ENCODE measurements around the gene PCDHA7.
"Not testable (repeated sequence)": the region's sequence is repeated elsewhere in the genome, so short reads cannot be mapped to it uniquely, and the experiment has no call there.

The PCDHA7 gene

GRCh38 chr5:140857177-140857986 is 23.3 kb downstream of the PCDHA7 start:
- no peak for DNase-seq (ENCODE audit: low read depth)

GRCh38 chr5:140857987-140858240 is 23.8 kb downstream of the PCDHA7 start:
- no peak for DNase-seq (ENCODE audit: low read depth)

DNA sequence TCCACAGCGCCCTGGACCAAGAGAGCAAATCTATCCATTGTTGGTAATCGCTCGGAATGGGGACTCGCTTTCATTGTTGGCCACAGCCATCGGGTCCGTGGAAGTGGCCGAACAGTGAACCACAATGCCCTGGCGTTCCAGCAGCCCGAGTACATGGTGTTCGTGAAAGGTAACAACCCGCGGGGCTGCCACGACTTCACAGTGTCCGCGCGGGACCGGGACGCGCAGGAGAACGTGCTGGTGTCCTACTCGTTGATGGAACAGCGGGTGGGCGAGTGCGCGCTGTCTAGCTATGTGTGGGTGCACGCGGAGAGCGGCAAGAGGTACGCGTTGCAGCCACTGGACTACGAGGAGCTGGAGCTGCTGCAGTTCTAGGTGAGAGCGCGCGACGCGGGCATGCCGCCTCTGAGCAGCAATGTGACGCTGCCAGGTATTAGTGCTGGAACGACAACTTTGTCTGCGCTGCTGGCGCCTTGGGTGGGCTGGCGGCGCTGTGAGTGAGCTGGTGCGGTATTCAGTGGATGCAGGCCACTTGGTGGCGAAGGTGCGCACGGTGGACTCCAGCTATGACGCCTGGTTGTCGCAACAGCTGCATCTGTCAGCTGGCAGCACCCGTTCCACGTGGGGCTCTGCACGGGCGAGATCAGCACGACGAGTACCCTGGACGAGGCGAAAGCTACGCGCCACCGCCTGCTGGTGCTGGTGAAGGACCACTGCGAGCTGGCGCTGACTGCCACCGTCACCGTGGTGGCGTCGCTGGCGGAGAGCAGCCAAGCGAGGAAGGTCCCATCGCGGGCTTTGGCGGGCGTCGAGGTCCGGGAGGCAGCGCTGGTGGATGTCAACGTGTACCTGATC is 28.6 kb downstream of the PCDHA7 start:
- DNase-seq (ENCODE audit: low read depth), result no peak

DNA sequence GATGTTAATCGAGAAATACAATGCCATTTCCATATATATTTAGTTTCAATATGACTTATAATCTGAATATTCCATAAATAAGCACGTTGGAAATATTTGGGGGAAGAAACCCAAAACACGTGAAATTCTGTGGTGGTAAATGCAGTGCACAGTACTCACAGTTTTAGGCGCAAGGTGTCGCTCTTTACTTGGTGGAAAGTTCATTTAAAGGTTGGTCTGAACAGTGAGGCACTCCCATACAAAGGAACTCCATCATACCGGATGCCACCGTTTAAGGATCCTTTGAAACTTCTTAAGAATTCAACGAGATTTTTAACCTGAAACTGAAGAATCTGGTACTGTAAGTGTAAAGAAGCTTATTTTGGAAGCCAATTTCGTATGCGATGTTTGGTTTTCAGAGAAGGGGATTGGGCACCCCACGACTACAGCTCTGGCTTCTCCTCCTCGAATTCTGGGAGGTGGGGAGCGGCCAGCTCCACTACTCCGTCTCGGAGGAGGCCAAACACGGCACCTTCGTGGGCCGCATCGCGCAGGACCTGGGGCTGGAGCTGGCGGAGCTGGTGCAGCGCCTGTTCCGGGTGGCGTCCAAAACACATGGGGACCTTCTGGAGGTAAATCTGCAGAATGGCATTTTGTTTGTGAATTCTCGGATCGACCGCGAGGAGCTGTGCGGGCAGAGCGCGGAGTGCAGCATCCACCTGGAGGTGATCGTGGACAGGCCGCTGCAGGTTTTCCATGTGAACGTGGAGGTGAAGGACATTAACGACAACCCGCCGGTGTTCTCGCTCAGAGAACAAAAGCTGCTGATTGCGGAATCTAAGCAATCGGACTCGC is 34.9 kb downstream of the PCDHA7 start, which contains the start of gene PCDHA11:
PCDHA11 (plus strand) TSS at position 237 of the 834 bp plus-strand sequence; CDS start at position 384, 147 bp downstream.
- DNase-seq (ENCODE audit: low read depth), result no peak

- DNase-seq (ENCODE audit: low read depth), result no peak
Observed at GRCh38 chr5:140869555-140869886, 35.5 kb downstream of the PCDHA7 start.

DNA sequence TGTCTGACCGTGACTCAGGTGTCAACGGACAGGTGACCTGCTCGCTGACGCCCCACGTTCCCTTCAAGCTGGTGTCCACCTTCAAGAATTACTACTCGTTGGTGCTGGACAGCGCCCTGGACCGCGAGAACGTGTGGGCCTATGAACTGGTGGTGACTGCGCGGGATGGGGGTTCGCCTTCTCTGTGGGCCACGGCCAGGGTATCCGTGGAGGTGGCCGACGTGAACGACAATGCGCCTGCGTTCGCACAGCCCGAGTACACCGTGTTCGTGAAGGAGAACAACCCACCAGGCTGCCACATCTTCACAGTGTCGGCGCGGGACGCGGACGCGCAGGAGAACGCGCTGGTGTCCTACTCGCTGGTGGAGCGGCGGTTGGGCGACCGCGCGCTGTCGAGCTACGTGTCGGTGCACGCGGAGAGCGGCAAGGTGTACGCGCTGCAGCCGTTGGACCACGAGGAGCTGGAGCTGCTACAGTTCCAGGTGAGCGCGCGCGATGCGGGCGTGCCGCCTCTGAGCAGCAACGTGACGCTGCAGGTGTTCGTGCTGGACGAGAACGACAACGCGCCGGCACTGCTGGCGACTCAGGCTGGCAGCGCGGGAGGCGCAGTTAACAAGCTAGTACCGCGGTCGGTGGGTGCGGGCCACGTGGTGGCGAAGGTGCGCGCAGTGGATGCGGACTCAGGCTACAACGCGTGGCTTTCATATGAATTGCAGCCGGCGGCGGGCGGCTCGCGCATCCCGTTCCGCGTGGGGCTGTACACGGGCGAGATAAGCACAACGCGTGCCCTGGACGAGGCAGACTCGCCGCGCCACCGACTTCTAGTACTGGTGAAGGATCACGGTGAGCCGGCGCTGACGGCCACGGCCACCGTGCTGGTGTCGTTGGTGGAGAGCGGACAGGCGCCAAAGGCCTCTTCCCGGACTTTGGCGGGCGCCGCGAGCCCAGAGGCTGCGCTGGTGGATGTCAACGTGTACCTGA is 36.4 kb downstream of the PCDHA7 start:
- DNase-seq (ENCODE audit: low read depth), result no peak

GRCh38 chr5:140875085-140876065 is 41.3 kb downstream of the PCDHA7 start, which contains the start of gene PCDHA12:
TSS of gene PCDHA12 (plus strand) at chr5:140875308. CDS start at chr5:140875473, 165 bp downstream.
- no peak for DNase-seq (ENCODE audit: low read depth)

DNA sequence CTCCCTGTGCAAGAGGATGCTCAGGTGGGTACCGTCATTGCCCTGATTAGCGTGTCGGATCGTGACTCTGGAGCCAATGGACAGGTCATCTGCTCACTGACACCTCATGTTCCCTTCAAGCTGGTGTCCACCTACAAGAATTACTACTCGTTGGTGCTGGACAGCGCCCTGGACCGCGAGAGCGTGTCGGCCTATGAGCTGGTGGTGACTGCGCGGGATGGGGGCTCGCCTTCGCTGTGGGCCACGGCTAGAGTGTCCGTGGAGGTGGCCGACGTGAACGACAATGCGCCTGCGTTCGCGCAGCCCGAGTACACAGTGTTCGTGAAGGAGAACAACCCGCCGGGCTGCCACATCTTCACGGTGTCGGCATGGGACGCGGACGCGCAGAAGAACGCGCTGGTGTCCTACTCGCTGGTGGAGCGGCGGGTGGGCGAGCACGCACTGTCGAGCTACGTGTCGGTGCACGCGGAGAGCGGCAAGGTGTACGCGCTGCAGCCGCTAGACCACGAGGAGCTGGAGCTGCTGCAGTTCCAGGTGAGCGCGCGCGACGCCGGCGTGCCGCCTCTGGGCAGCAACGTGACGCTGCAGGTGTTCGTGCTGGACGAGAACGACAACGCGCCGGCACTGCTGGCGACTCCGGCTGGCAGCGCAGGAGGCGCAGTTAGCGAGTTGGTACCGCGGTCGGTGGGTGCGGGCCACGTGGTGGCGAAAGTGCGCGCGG is 42.6 kb downstream of the PCDHA7 start:
- DNase-seq (ENCODE audit: low read depth), result not testable (repeated sequence)

GRCh38 chr5:140877262-140877581 is 43.2 kb downstream of the PCDHA7 start:
- no peak for DNase-seq (ENCODE audit: low read depth)

GRCh38 chr5:140881889-140882590 is 48.0 kb downstream of the PCDHA7 start, which contains the start of gene PCDHA13:
TSS of gene PCDHA13 (plus strand) at chr5:140882124. CDS start at chr5:140882269, 145 bp downstream.
- no peak for DNase-seq (ENCODE audit: low read depth)

GRCh38 chr5:140882591-140882899 is 48.5 kb downstream of the PCDHA7 start:
- no peak for DNase-seq (ENCODE audit: low read depth)

- DNase-seq (ENCODE audit: low read depth), result no peak
Observed at GRCh38 chr5:140883373-140883772, 49.3 kb downstream of the PCDHA7 start.

- DNase-seq (ENCODE audit: low read depth), result no peak
Observed at GRCh38 chr5:140883927-140884697, 50.0 kb downstream of the PCDHA7 start.

Data from T follicular helper cell (primary cell).